CD14-positive monocyte (primary cell): ENCODE measurements around the gene EXD1. TPM values are rescaled to one million over a fixed set of nuclear protein-coding genes. Genes with fewer than 3 reads are reported as not detected.

ENCODE experiments used
- DNase-seq, 3 donors: peaks; one replicate each; pipeline ENCODE4 v3.0.0-alpha.2; 2011 to 2022
- H2AFZ ChIP-seq: 2 replicates; pipeline ENCODE4 v1.6.0; 2012; ENCODE audit warnings: mild to moderate bottlenecking, low read depth, low read length, inconsistent platforms; ENCODE audit not compliant: insufficient read depth, poor library complexity, severe bottlenecking
- H3K27ac ChIP-seq, 2 donors: 1 replicate in 1 of 2; 2 replicates in 1 of 2; pipeline ENCODE4 v1.5.1; 2012 to 2013; ENCODE audit warnings: low read length in 2 of 2, control low read depth in 1 of 2, inconsistent platforms in 1 of 2, low read depth in 1 of 2, mild to moderate bottlenecking in 1 of 2
- H3K27me3 ChIP-seq, 2 donors: one replicate each; pipeline versions ENCODE4 v1.6.0 to v1.6.1; 2011 to 2013; ENCODE audit warnings: low read length in 2 of 2; ENCODE audit not compliant: control insufficient read depth in 2 of 2, insufficient read depth in 2 of 2
- H3K36me3 ChIP-seq, 2 donors: replicated peaks in 1 of 2; 1 replicate in 1 of 2; 2 replicates in 1 of 2; pipeline versions ENCODE4 v1.5.1 to v1.6.1; 2012 to 2013; ENCODE audit warnings: low read length in 2 of 2, control low read depth in 1 of 2, inconsistent platforms in 1 of 2, mild to moderate bottlenecking in 1 of 2; ENCODE audit not compliant: insufficient read depth in 2 of 2, control insufficient read depth in 1 of 2
- H3K4me1 ChIP-seq, 2 donors: 1 replicate in 1 of 2; 2 replicates in 1 of 2; pipeline versions ENCODE4 v1.5.1 to v1.6.1; 2012 to 2013; ENCODE audit warnings: low read length in 2 of 2, control low read depth in 1 of 2, inconsistent platforms in 1 of 2, mild to moderate bottlenecking in 1 of 2, moderate library complexity in 1 of 2; ENCODE audit not compliant: insufficient read depth in 2 of 2, control insufficient read depth in 1 of 2
- H3K4me2 ChIP-seq: replicated peaks from 2 replicates; pipeline ENCODE3; 2012; ENCODE audit warnings: low read length, moderate library complexity, mild to moderate bottlenecking; ENCODE audit not compliant: poor library complexity, severe bottlenecking; ENCODE audit errors: extremely low read depth
- H3K4me3 ChIP-seq, 3 experiments: fragments of 200-600 bp in 1 of 3; sonication (generic) in 1 of 3; replicated peaks in 1 of 3; 1 replicate in 2 of 3; 2 replicates in 1 of 3; pipeline ENCODE4 v1.5.1; 2011 to 2013; ENCODE audit warnings: low read length in 3 of 3, mild to moderate bottlenecking in 3 of 3, control low read depth in 2 of 3, low read depth in 2 of 3, inconsistent platforms in 1 of 3, moderate library complexity in 1 of 3
- H3K79me2 ChIP-seq: 2 replicates; pipeline ENCODE4 v1.6.0; 2012; ENCODE audit warnings: mild to moderate bottlenecking, control low read depth, inconsistent platforms, low read length, moderate library complexity; ENCODE audit not compliant: insufficient read depth
- H3K9ac ChIP-seq: 2 replicates; pipeline ENCODE4 v1.6.0; 2017; ENCODE audit warnings: low read length, mild to moderate bottlenecking; ENCODE audit not compliant: insufficient read depth, poor library complexity, severe bottlenecking
- H3K9me3 ChIP-seq, 2 donors: replicated peaks in 1 of 2; 1 replicate in 1 of 2; 2 replicates in 1 of 2; pipeline versions ENCODE4 v1.5.1 to v1.6.1; 2012 to 2013; ENCODE audit warnings: low read length in 2 of 2, control low read depth in 1 of 2; ENCODE audit not compliant: control insufficient read depth in 1 of 2, insufficient read depth in 1 of 2
- H4K20me1 ChIP-seq: 2 replicates; pipeline ENCODE4 v1.6.0; 2012; ENCODE audit warnings: mild to moderate bottlenecking, low read length, control low read depth, moderate library complexity; ENCODE audit not compliant: insufficient read depth
- H3K27ac Mint-ChIP-seq, 7 donors: one replicate each; pipeline ENCODE4 v1.8.0; 2020; ENCODE audit warnings: mild to moderate bottlenecking in 7 of 7, mixed read lengths in 7 of 7, moderate library complexity in 6 of 7, inconsistent platforms in 2 of 7
- H3K27me3 Mint-ChIP-seq, 3 donors: one replicate each; pipeline ENCODE4 v1.8.0; 2021 to 2022; ENCODE audit warnings: low read depth in 3 of 3, mild to moderate bottlenecking in 3 of 3, mixed read lengths in 3 of 3, moderate library complexity in 3 of 3, inconsistent platforms in 1 of 3
- H3K36me3 Mint-ChIP-seq, 2 donors: one replicate each; pipeline ENCODE4 v1.8.0; 2020; ENCODE audit warnings: mixed read lengths in 2 of 2, inconsistent platforms in 1 of 2, mild to moderate bottlenecking in 1 of 2
- H3K4me1 Mint-ChIP-seq: one replicate; pipeline ENCODE4 v1.8.0; 2020; ENCODE audit warnings: mild to moderate bottlenecking, mixed read lengths
- H3K4me3 Mint-ChIP-seq, 2 donors: one replicate each; pipeline ENCODE4 v1.8.0; 2020; ENCODE audit warnings: mild to moderate bottlenecking in 2 of 2, mixed read lengths in 2 of 2, moderate library complexity in 1 of 2
- H3K9me3 Mint-ChIP-seq, 7 donors: one replicate each; pipeline ENCODE4 v1.8.0; 2020 to 2022; ENCODE audit warnings: mixed read lengths in 7 of 7, mild to moderate bottlenecking in 6 of 7, moderate library complexity in 6 of 7, inconsistent platforms in 2 of 7
- WGBS: methylation state at CpG from one replicate; pipeline ENCODE4 v1.1.5; 2013; ENCODE audit warnings: missing lambda C conversion rate; ENCODE audit not compliant: insufficient coverage; 5-methylcytosine and 5-hydroxymethylcytosine counted together
- intact Hi-C, 2 donors: fragments of 100-400 bp; cut with micrococcal nuclease; formaldehyde crosslinking; loops; one replicate each; pipeline versions ENCODE4 v1.15.0 to v1.15.1; 2023
- polyA plus RNA-seq, 3 donors: library from polyadenylated mRNA; depleted of rRNA in 1 of 3; unstranded in 2 of 3; stranded (reverse) in 1 of 3; fragments of 300-500 nt in 2 of 3; fragments of >200 nt in 1 of 3; fragmentation: Illumina TruSeq in 2 of 3; gene quantifications; 1 replicate in 2 of 3; 2 replicates in 1 of 3; pipeline ENCODE4 v1.2.3, GENCODE V29; 2012 to 2021
- TF ChIP-seq, protein P1 (sequence below): fragments of 200-600 bp; IDR thresholded peaks from one replicate; pipeline ENCODE4 v1.8.0; 2022; ENCODE audit warnings: antibody characterized with exemption, mild to moderate bottlenecking

Gene EXD1
- polyA plus RNA-seq, 3 donors = 0.04 to 0.08 TPM; not detected in 1

DNA sequence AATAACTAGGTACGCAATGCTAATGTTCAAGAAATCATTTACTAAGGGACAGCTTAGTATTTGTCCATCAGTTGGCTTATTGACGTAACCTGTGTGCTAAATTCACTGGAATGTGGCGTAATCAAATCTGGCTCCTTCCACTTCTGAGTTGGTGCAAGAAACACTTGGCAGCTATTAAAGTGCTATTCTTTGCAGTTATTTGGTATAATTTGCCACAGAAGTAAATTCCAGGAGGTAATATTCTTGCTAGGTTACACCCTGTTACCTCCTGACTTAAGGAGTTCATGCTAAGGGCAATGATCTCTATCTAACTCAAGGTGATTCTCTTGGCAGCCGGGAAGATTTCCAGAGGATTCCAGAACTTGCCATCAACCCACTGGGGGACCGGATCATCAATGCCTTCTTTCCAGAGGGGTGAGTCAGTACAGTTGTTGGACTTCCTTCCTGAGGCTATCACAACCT is 26.1 kb upstream of the EXD1 start:
- H4K20me1 ChIP-seq = no peaks in the 10 kb centered on the region
- H3K36me3 ChIP-seq = peaks cover 48 to 78% of the 10 kb centered on the region in 2 donors
- Mint-ChIP-seq H3K36me3 (peaks cover 42 to 76% of the 10 kb centered on the region in 2 donors), H3K4me3 (no peak overlapping the region), H3K4me1 (peaks cover 28% of the 10 kb centered on the region), H3K9me3 (no peaks in the 10 kb centered on the region), H3K27ac (no peak overlapping the region), H3K27me3 (peaks cover 0 to 2% (median 0%) of the 10 kb centered on the region in 3 donors)
- no peak overlapping the region for H3K4me2 ChIP-seq
- H3K27me3 ChIP-seq = no peaks in the 10 kb centered on the region
- H3K4me3 ChIP-seq = no peak overlapping the region
- TF ChIP-seq, protein P1, sequence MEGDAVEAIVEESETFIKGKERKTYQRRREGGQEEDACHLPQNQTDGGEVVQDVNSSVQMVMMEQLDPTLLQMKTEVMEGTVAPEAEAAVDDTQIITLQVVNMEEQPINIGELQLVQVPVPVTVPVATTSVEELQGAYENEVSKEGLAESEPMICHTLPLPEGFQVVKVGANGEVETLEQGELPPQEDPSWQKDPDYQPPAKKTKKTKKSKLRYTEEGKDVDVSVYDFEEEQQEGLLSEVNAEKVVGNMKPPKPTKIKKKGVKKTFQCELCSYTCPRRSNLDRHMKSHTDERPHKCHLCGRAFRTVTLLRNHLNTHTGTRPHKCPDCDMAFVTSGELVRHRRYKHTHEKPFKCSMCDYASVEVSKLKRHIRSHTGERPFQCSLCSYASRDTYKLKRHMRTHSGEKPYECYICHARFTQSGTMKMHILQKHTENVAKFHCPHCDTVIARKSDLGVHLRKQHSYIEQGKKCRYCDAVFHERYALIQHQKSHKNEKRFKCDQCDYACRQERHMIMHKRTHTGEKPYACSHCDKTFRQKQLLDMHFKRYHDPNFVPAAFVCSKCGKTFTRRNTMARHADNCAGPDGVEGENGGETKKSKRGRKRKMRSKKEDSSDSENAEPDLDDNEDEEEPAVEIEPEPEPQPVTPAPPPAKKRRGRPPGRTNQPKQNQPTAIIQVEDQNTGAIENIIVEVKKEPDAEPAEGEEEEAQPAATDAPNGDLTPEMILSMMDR = no peak
- no peak overlapping the region for H2AFZ ChIP-seq
- no peak overlapping the region for H3K9ac ChIP-seq
- no peaks in the 10 kb centered on the region for H3K79me2 ChIP-seq
- H3K4me1 ChIP-seq = peaks cover 12 to 24% of the 10 kb centered on the region in 2 donors
- no peak for DNase-seq
- H3K9me3 ChIP-seq = no peaks in the 10 kb centered on the region
- intact Hi-C loops = no loop called here
- peak overlapping the region in 1 of 2 donors; percentile 4 for H3K27ac ChIP-seq
- WGBS = no CpG with 5 or more reads among the region's 5 CpGs

DNA sequence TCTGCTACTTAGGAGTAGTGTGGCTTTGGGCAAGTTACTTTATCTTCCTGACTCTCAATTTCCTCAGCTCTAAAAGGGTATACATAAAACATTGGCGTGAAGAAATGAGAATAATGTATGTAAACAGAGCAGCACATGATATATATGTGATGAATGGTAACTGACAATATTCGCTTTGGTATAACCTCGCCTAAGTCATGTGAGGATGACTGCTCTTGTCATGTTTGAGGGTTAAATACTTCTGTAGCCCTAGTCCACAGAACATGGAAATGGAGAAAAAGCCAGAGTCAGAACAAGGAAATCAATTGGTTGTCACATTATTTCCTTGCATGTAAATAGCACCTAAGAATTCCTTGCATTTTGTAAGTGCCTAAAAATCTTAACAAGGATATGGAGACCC is 25.5 kb upstream of the EXD1 start:
- TF ChIP-seq, protein P1 = no peak
- no peaks in the 10 kb centered on the region for H3K9me3 Mint-ChIP-seq
- peaks cover 12 to 24% of the 10 kb centered on the region in 2 donors for H3K4me1 ChIP-seq
- H3K36me3 Mint-ChIP-seq = peaks cover 47 to 76% of the 10 kb centered on the region in 2 donors
- 100% methylated on average over 1 of the region's 3 CpGs for WGBS
- H3K4me3 ChIP-seq = no peak overlapping the region
- H3K36me3 ChIP-seq = peaks cover 51 to 78% of the 10 kb centered on the region in 2 donors
- no peak for DNase-seq
- no peak overlapping the region for H3K9ac ChIP-seq
- H2AFZ ChIP-seq = no peak overlapping the region
- H3K9me3 ChIP-seq = no peaks in the 10 kb centered on the region
- peak overlapping the region in 1 of 2 donors; percentile 4 for H3K27ac ChIP-seq
- no peaks in the 10 kb centered on the region for H4K20me1 ChIP-seq
- peaks cover 28% of the 10 kb centered on the region for H3K4me1 Mint-ChIP-seq
- no peak overlapping the region for H3K4me3 Mint-ChIP-seq
- H3K27ac Mint-ChIP-seq = no peak overlapping the region
- peaks cover 0 to 2% (median 0%) of the 10 kb centered on the region in 3 donors for H3K27me3 Mint-ChIP-seq
- no peaks in the 10 kb centered on the region for H3K79me2 ChIP-seq
- H3K4me2 ChIP-seq = no peak overlapping the region
- intact Hi-C loops = no loop called here
- H3K27me3 ChIP-seq = no peaks in the 10 kb centered on the region
